Activated T-helper 1 cell treated with anti-CD3 and anti-CD28 coated beads, Interleukin-12 subunit alpha, Interleukin-12 subunit beta, Interleukin-2, Interleukin-4 antibody, amounts not matched to agents 30 ng/mL and 10 ng/mL and 1 ng/mL, durations not matched to agents 14 hours and 24 hours and 36 hours (primary cell): Measurements from ENCODE around the gene ZNF148. TPM values are rescaled to one million over a fixed set of nuclear protein-coding genes. Genes with fewer than 3 reads are reported as not detected.

Source experiments
- DNase-seq: peaks from one replicate; pipeline ENCODE4 v3.0.0; 2021; ENCODE audit warnings: low spot score
- H3K27ac Mint-ChIP-seq: one replicate; pipeline ENCODE4 v1.8.0; 2021; ENCODE audit warnings: mild to moderate bottlenecking, mixed read lengths
- H3K27me3 Mint-ChIP-seq: one replicate; pipeline ENCODE4 v1.8.0; 2022; ENCODE audit warnings: mild to moderate bottlenecking, moderate library complexity, mixed read lengths; ENCODE audit not compliant: insufficient read depth
- H3K36me3 Mint-ChIP-seq: one replicate; pipeline ENCODE4 v1.8.0; 2021; ENCODE audit warnings: low read depth, mixed read lengths
- H3K4me1 Mint-ChIP-seq: one replicate; pipeline ENCODE4 v1.8.0; 2021; ENCODE audit warnings: low read depth, mixed read lengths
- H3K4me3 Mint-ChIP-seq: one replicate; pipeline ENCODE4 v1.8.0; 2021; ENCODE audit warnings: mild to moderate bottlenecking, moderate library complexity, mixed read lengths
- H3K9me3 Mint-ChIP-seq: one replicate; pipeline ENCODE4 v1.8.0; 2021; ENCODE audit warnings: mixed read lengths
- intact Hi-C: fragments of 100-400 bp; cut with micrococcal nuclease; formaldehyde crosslinking; loops from one replicate; pipeline ENCODE4 v1.15.1; 2024
- total RNA-seq: library from RNA; stranded (reverse); gene quantifications from 2 replicates; pipeline ENCODE4 v1.2.3, GENCODE V29; 2022

ZNF148 gene
- total RNA-seq, 1 donor from 2014 or later: 34.7 TPM

DNA sequence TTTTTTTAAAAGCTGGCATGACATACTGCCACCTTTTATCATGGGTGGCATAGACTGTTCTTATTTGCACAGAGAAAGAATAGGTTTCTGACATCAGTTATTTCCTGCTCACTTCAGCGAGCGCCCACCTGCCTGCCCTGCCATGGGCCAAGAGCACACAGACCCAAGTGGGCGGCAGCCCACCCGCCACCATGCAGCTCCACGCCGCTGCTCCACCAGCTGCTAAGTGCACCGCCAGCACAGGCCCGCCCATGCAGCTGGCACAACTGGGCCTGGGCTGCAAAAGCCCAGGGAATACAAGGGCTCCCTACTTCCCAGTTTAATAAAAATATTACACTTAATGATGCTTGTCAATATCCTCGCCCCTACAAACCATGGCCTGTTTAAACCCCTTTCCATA lies 15.4 kb downstream of the ZNF148 start:
- no peaks in the 10 kb centered on the region for H3K27me3 Mint-ChIP-seq
- peak overlapping the region; percentile 52 for H3K27ac Mint-ChIP-seq
- no peaks in the 10 kb centered on the region for H3K9me3 Mint-ChIP-seq
- no peak for DNase-seq
- peaks cover 39% of the 10 kb centered on the region for H3K4me1 Mint-ChIP-seq
- H3K4me3 Mint-ChIP-seq: no peak overlapping the region
- intact Hi-C loops: no loop called here
- H3K36me3 Mint-ChIP-seq: peaks cover 5% of the 10 kb centered on the region

DNA sequence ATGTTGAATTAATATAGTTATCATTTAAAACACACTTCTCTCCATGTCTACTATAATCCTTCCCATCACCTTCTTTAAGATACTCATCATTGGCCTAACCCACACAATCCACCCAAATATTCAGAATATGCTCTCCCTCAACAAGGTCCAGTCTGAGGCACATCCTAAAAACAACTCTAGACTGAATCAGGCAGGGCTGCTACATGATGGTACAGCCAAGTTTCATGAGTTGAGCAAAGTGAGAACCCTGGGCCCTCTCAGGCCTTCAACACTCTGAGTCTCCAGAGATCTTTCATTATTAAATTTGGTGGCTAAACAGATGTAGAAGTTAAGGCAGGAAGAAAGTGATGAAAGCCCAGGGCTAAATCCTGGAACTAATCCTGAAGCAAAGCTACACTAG lies 16.2 kb downstream of the ZNF148 start:
- intact Hi-C loops: no loop called here
- no peak overlapping the region for H3K27ac Mint-ChIP-seq
- H3K27me3 Mint-ChIP-seq: no peaks in the 10 kb centered on the region
- peaks cover 5% of the 10 kb centered on the region for H3K36me3 Mint-ChIP-seq
- no peaks in the 10 kb centered on the region for H3K9me3 Mint-ChIP-seq
- peaks cover 39% of the 10 kb centered on the region for H3K4me1 Mint-ChIP-seq
- H3K4me3 Mint-ChIP-seq: no peak overlapping the region
- DNase-seq: no peak

DNA sequence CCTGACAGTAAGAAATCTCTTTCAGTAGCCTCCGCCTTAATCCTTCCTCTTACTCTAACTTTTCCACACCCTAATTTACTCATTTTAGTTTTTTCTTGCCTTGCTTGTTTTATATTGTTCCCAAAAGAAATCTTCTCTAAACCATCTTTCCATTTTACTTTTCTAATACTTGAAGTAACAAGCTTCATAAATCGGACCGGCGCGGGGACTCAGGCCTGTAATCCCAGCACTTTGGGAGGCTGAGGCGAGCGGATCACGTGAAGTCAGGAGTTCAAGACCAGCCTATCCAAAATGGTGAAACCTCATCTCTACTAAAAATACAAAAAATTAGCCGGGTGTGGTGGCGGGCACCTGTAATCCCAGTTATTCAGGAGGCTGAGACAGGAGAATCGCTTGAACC lies 17.3 kb downstream of the ZNF148 start:
- no peaks in the 10 kb centered on the region for H3K9me3 Mint-ChIP-seq
- peak overlapping the region; percentile 36 for H3K27ac Mint-ChIP-seq
- DNase-seq: no peak
- intact Hi-C loops: loop anchor here (1.0 kb wide), 1 partner anchor 17 kb away; the partner anchor contains the start of gene ZNF148
- peak overlapping the region; percentile 84 for H3K4me3 Mint-ChIP-seq
- peaks cover 46% of the 10 kb centered on the region for H3K4me1 Mint-ChIP-seq
- H3K27me3 Mint-ChIP-seq: no peaks in the 10 kb centered on the region
- H3K36me3 Mint-ChIP-seq: peaks cover 5% of the 10 kb centered on the region

DNA sequence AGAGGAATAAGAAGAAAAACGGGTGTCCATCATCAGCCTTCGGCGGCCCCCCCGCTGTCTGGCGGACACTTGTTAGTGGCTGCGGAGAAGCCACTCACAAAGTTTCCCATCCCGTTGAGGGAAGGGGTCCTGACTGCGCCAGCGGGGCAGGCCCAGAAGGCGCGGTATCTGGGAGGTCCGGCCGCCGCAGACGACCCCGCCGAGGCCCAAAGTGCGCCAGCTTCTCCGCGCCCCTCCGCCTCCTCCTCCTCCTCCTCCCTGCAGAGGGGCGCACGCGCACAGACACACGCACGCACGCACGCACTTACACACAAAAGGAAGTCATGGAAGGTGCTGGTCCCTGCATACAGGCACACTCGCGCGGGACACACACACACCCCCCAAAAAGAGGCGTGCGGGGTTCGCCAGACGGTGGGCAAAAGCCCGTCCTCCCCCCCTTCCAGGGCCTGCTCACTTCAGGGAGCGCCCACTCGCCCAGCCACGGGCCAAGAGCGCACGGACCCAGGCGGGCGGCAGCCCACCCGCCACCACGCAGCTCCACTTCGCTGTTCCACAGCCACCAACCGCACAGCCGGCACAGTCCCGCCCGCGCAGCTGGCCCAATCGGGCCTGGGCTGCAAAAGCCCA lies 18.0 kb downstream of the ZNF148 start:
- Mint-ChIP-seq H3K27ac (no peak overlapping the region), H3K4me3 (peak overlapping the region; percentile 84), H3K4me1 (peaks cover 53% of the 10 kb centered on the region), H3K27me3 (no peaks in the 10 kb centered on the region), H3K9me3 (no peaks in the 10 kb centered on the region), H3K36me3 (peaks cover 5% of the 10 kb centered on the region)
- intact Hi-C loops: loop anchor here (1.0 kb wide), 1 partner anchor 18 kb away; the partner anchor contains the start of gene ZNF148
- DNase-seq: peak; percentile 12

DNA sequence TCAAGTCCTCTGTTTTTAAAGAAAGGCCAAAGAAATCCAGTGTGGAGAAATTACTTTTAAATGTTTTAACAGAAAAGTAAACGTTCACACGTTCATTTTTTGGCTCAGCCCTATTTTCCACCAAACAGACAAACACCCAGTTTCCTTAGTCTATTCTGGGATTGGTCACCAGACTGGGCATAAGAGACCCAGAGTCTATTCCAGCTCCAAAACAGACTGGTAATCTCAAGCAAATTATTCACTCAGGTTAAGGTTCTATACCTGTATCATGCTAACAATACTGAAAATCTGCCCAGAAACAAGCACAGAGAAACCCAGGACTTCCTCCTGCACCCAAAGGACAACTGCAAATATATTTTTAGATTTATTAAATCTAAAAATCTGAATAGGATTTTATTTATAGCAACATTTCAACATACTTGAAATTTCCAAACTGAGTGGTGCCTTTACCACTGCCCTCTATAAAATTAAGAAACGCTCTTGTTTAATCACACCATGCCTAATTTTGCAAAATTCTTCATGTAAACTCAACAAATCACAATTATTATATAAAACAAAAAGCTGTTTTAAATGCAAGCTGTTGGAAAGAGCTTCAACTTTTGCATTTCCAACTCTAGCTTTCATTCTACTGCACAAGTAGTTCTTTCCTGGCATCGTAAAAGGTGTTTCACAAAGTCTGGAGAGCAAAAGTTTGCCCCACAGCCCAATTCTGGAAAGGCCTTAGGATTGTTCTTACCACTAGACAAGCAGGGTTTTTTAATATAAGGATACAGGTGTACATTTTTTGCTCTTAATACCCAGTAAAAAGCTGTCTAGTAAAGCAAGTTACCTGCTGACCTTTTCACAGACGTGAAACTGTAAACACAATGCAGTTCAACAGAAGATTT lies 18.7 kb downstream of the ZNF148 start:
- no peak for DNase-seq
- Mint-ChIP-seq H3K36me3 (peaks cover 7% of the 10 kb centered on the region), H3K27ac (no peak overlapping the region), H3K4me1 (peaks cover 60% of the 10 kb centered on the region), H3K27me3 (no peaks in the 10 kb centered on the region), H3K4me3 (peak overlapping the region; percentile 84), H3K9me3 (no peaks in the 10 kb centered on the region)
- intact Hi-C loops: loop anchor here (1.0 kb wide), 1 partner anchor 19 kb away; the partner anchor contains the start of gene ZNF148

DNA sequence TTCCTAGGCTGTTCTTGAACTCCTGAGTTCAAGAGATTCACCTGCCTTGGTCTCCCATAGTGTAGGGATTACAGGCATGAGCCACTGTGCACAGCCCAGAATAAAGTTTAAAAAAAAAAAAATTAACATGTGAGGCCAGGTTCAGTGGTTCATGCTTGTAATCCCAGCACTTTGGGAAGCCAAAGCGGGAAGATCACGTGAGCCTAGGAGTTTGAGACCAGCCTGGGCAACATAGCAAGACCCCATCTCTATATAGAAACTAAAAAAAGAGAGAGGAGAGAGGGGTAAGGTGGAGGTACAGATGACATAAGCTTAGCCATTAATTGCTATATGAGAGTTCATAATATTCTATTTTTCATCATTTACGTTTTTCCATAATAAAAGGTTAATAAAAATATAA lies 21.5 kb downstream of the ZNF148 start:
- H3K4me1 Mint-ChIP-seq: peaks cover 66% of the 10 kb centered on the region
- DNase-seq: no peak
- H3K27ac Mint-ChIP-seq: no peak overlapping the region
- peaks cover 8% of the 10 kb centered on the region for H3K9me3 Mint-ChIP-seq
- H3K27me3 Mint-ChIP-seq: no peaks in the 10 kb centered on the region
- intact Hi-C loops: no loop called here
- no peak overlapping the region for H3K4me3 Mint-ChIP-seq
- peaks cover 16% of the 10 kb centered on the region for H3K36me3 Mint-ChIP-seq

DNA sequence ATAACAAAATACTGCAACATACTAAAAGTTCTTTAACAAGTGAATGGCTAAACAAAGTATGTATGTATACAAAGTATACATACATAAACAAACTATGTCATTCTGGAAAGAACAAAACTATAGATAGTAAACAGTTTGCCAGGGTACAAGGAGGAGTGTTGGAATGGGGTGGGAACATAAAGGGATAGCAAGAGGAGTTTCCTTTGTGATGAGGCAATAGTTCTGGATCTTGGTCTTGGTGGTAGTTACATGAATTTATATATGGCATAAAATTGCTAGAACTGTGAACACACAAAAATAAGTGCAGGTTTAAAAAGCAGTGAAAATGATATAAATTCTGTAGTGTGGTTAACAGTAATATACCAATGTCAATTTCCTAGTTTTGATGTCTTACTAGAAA lies 22.0 kb downstream of the ZNF148 start:
- intact Hi-C loops: no loop called here
- no peak overlapping the region for H3K27ac Mint-ChIP-seq
- no peak for DNase-seq
- peaks cover 18% of the 10 kb centered on the region for H3K36me3 Mint-ChIP-seq
- H3K27me3 Mint-ChIP-seq: no peaks in the 10 kb centered on the region
- peaks cover 66% of the 10 kb centered on the region for H3K4me1 Mint-ChIP-seq
- no peak overlapping the region for H3K4me3 Mint-ChIP-seq
- peaks cover 12% of the 10 kb centered on the region for H3K9me3 Mint-ChIP-seq

DNA sequence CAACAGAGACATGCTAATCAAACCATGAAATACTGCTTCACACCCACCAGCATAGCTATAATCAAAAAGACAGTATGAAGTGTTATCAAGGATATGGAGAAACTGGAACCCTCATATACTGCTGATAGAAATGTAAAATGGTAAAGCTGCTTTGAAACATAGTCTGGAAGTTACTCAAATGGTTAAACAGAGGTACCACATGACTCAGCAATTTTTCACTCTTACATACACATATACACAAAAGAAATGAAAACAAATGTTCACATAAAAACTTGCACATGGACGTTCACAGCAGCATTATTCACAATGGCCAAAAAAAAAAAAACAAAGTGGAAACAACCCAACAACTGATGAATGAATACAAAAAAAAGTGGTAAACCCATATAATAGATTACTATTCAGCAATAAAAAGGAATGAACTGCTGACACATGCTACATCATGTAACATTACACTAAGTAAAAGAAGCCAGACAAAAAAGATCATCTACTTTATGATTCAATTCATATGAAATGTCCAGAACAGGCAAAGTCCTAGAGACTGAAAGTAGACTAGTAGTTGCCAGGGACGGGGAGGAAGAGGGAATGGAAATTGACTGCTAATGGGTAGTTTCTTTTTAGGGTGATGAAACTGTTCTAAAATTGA lies 23.2 kb downstream of the ZNF148 start:
- Mint-ChIP-seq H3K36me3 (peaks cover 18% of the 10 kb centered on the region), H3K4me1 (peaks cover 59% of the 10 kb centered on the region), H3K27me3 (no peaks in the 10 kb centered on the region), H3K9me3 (peaks cover 12% of the 10 kb centered on the region), H3K4me3 (no peak overlapping the region), H3K27ac (no peak overlapping the region)
- intact Hi-C loops: no loop called here
- no peak for DNase-seq

DNA sequence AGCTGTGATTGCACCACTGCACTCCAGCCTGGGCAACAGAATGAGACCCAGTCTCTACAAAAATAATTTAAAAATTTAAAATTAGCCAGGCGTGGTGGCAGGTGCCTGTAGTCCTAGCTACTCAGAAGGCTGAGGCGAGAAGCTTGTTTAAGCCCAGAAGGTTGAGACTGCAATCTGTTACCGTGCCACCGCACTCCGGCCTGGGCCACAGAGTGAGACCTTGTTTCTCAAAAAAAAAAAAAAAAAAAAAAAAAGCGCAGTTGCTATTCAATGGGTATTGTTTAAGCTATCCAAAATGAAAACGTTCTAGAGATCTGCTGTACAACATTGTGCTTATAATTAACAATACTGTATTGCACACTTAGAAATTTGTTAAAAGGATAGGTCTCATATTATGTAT lies 24.0 kb downstream of the ZNF148 start:
- intact Hi-C loops: no loop called here
- H3K27ac Mint-ChIP-seq: no peak overlapping the region
- H3K27me3 Mint-ChIP-seq: no peaks in the 10 kb centered on the region
- no peak for DNase-seq
- no peak overlapping the region for H3K4me3 Mint-ChIP-seq
- H3K9me3 Mint-ChIP-seq: peaks cover 18% of the 10 kb centered on the region
- H3K36me3 Mint-ChIP-seq: peaks cover 24% of the 10 kb centered on the region
- H3K4me1 Mint-ChIP-seq: peaks cover 56% of the 10 kb centered on the region

DNA sequence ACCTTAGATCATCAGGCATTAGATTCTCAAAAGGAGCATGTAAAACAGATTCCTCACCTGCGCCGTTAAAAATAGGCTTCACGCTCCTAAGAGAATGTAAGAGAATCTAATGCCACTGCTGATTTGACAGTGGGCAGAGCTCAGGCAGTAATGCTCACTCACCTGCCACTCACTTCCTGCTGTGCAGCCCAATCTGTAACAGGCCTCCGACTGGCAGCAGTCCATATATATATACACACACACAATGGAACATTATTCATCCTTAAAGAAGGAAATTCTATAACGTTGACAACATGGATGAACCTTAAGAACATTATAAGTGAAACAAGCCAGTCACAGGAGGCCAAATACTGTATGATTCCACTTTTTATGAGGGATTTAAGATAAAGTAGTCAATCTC lies 24.5 kb downstream of the ZNF148 start:
- intact Hi-C loops: no loop called here

DNA sequence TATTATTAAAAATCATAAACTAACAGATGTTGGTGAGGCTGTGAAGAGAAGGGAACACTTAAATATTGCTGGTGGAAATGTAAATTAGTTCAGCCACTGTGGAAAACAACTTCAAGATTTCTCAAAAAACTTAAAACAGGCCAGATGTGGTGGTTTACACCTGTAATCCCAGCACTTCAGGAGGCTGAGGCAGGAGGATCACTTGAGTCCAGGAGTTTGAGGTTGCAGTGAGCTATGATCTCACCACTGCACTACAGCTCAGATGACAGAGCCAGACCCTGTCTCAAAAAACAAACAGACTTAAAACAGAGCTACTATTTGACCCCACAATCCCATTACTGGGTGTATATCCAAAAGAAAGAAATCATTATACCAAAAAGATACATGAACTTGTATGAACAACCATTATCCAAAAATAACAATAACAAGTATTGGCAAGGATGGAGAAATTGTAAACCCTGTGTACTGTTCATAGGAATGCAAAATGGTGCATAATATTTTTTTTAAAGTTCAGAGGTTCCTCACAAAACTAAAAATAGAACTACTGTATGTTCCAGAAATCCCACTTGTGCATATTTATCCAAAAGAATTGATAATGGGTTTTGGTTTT lies 25.5 kb downstream of the ZNF148 start:
- no peak overlapping the region for H3K27ac Mint-ChIP-seq
- intact Hi-C loops: no loop called here
- H3K27me3 Mint-ChIP-seq: no peaks in the 10 kb centered on the region
- DNase-seq: no peak
- H3K9me3 Mint-ChIP-seq: peaks cover 33% of the 10 kb centered on the region
- H3K4me1 Mint-ChIP-seq: peaks cover 58% of the 10 kb centered on the region
- peaks cover 36% of the 10 kb centered on the region for H3K36me3 Mint-ChIP-seq
- H3K4me3 Mint-ChIP-seq: no peak overlapping the region

More for the DNA sequence above, 24.5 kb downstream of the ZNF148 start:
- Mint-ChIP-seq H3K27ac (no peak overlapping the region), H3K36me3 (peaks cover 29% of the 10 kb centered on the region), H3K4me3 (no peak overlapping the region), H3K4me1 (peaks cover 57% of the 10 kb centered on the region), H3K27me3 (no peaks in the 10 kb centered on the region), H3K9me3 (peaks cover 23% of the 10 kb centered on the region)
- DNase-seq: no peak

DNA sequence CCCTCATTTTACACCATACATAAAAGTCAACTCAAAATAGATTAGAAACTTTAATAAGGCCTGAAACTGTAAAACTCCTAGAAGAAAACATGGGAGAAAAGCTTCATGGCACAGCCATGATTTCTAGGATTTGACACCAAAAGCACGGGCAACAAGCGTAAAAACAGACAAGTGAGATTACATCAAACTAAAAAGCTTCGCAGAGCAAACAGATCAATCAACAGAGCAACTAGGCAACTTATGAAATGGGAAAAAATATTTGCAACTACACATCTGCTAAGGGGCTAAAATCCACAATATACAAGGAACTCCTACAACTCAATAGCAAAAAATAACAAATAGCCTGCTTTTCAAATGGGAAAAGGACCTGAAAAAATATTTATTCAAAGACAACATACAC lies 26.1 kb downstream of the ZNF148 start:
- peaks cover 58% of the 10 kb centered on the region for H3K4me1 Mint-ChIP-seq
- peaks cover 36% of the 10 kb centered on the region for H3K9me3 Mint-ChIP-seq
- no peak overlapping the region for H3K27ac Mint-ChIP-seq
- H3K27me3 Mint-ChIP-seq: no peaks in the 10 kb centered on the region
- H3K4me3 Mint-ChIP-seq: no peak overlapping the region
- peaks cover 40% of the 10 kb centered on the region for H3K36me3 Mint-ChIP-seq
- intact Hi-C loops: no loop called here
- DNase-seq: no peak
